ENCODE data around the gene YIF1A.
"Not testable (repeated sequence)": the region's sequence is repeated elsewhere in the genome, so short reads cannot be mapped to it uniquely, and the experiment has no call there.

- not testable (repeated sequence) for TF ChIP-seq CTCF (optimal IDR thresholded peaks at IDR 0.05 in 1 of 3, IDR thresholded peaks at IDR 0.05 in 1 of 3, conservative IDR thresholded peaks at IDR 0.05 in 1 of 3; ENCODE audit: extremely low read depth in 1 of 3, insufficient read depth in 2 of 3, low read length in 3 of 3); EZH2 (IDR thresholded peaks at IDR 0.05; ENCODE audit: low read length)
Observed at GRCh38 chr11:66320748-66321147, 31.8 kb upstream of the YIF1A start.
